ENCODE data around the gene USP8.

DNA sequence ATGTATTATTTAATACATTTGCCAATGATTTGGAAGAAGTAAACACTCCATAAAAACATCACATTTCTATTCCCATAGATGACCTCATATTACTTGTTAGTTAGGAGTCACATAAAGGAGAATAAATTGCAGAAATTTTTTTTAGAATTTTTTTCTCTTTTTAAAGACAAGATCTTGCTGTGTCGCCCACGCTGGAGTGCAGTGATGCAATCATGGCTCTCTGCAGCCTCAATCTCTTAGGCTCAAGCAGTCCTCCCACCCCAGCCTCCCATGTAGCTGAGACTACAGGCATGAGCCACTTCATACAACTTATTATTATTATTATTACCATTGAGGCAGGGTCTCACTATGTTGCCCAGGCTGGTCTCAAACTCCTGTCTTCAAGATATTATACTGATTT, 12.3 kb upstream of the USP8 start:
- no peak for TF ChIP-seq POLR2A (IDR thresholded peaks at IDR 0.05)
- TF ChIP-seq, protein P1, sequence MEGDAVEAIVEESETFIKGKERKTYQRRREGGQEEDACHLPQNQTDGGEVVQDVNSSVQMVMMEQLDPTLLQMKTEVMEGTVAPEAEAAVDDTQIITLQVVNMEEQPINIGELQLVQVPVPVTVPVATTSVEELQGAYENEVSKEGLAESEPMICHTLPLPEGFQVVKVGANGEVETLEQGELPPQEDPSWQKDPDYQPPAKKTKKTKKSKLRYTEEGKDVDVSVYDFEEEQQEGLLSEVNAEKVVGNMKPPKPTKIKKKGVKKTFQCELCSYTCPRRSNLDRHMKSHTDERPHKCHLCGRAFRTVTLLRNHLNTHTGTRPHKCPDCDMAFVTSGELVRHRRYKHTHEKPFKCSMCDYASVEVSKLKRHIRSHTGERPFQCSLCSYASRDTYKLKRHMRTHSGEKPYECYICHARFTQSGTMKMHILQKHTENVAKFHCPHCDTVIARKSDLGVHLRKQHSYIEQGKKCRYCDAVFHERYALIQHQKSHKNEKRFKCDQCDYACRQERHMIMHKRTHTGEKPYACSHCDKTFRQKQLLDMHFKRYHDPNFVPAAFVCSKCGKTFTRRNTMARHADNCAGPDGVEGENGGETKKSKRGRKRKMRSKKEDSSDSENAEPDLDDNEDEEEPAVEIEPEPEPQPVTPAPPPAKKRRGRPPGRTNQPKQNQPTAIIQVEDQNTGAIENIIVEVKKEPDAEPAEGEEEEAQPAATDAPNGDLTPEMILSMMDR (IDR thresholded peaks at IDR 0.05), result no peak
